ENCODE data around the gene WDR3. TPM values are rescaled to one million over a fixed set of nuclear protein-coding genes. Genes with fewer than 3 reads are reported as not detected.

Gene WDR3
- polyA plus RNA-seq, 3 donors: 4.3 to 13.0 (median 8.0) TPM

DNA sequence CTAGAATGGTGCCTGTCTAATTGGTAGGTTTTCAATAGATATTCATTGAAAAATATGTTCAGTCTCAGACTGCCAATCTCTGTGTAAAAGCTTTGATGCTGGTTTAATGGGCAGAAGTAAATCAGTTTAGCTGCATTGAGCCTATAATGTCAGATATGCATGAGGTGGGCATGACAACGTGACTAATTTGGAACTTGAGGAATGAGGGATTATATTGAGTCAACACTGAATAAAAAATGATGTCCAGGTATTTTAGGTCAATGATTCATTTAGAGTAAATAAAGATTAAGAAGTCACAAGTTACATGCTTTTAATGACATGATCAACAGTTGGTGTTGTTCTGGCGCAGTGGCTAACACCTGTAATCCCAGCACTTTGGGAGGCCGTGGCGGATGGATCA lies 3.0 kb downstream of the WDR3 start:
- no peaks in the 10 kb centered on the region for H3K9me3 ChIP-seq (replicated peaks in 1 of 2; ENCODE audit: control insufficient read depth in 1 of 2, insufficient read depth in 1 of 2, low read length in 2 of 2)
- no peak for DNase-seq
- H3K27ac ChIP-seq (ENCODE audit: low read depth in 1 of 2, low read length in 2 of 2): no peak overlapping the region
- TF ChIP-seq, protein P1, sequence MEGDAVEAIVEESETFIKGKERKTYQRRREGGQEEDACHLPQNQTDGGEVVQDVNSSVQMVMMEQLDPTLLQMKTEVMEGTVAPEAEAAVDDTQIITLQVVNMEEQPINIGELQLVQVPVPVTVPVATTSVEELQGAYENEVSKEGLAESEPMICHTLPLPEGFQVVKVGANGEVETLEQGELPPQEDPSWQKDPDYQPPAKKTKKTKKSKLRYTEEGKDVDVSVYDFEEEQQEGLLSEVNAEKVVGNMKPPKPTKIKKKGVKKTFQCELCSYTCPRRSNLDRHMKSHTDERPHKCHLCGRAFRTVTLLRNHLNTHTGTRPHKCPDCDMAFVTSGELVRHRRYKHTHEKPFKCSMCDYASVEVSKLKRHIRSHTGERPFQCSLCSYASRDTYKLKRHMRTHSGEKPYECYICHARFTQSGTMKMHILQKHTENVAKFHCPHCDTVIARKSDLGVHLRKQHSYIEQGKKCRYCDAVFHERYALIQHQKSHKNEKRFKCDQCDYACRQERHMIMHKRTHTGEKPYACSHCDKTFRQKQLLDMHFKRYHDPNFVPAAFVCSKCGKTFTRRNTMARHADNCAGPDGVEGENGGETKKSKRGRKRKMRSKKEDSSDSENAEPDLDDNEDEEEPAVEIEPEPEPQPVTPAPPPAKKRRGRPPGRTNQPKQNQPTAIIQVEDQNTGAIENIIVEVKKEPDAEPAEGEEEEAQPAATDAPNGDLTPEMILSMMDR (IDR thresholded peaks at IDR 0.05): no peak
- Mint-ChIP-seq H3K27ac (no peak overlapping the region), H3K4me1 (peaks cover 30% of the 10 kb centered on the region), H3K9me3 (peaks cover 0 to 2% (median 0%) of the 10 kb centered on the region in 7 donors), H3K36me3 (peaks cover 21 to 23% of the 10 kb centered on the region in 2 donors), H3K27me3 (ENCODE audit: low read depth in 3 of 3) (no peaks in the 10 kb centered on the region), H3K4me3 (no peak overlapping the region)
- H3K4me1 ChIP-seq (ENCODE audit: control insufficient read depth in 1 of 2, insufficient read depth in 2 of 2, low read length in 2 of 2): peaks cover 21 to 34% of the 10 kb centered on the region in 2 donors
- H3K9ac ChIP-seq (ENCODE audit: insufficient read depth, low read length, poor library complexity, severe bottlenecking): no peak overlapping the region
- H3K4me2 ChIP-seq (replicated peaks; ENCODE audit: extremely low read depth, low read length, poor library complexity, severe bottlenecking): no peak overlapping the region
- no peak overlapping the region for H2AFZ ChIP-seq (ENCODE audit: insufficient read depth, low read depth, low read length, poor library complexity, severe bottlenecking)
- intact Hi-C loops (cut with micrococcal nuclease): no loop called here
- peaks cover 52% of the 10 kb centered on the region for H3K79me2 ChIP-seq (ENCODE audit: insufficient read depth, low read length)
- H4K20me1 ChIP-seq (ENCODE audit: insufficient read depth, low read length): peaks cover 23% of the 10 kb centered on the region
- peaks cover 34 to 40% of the 10 kb centered on the region in 2 donors for H3K36me3 ChIP-seq (replicated peaks in 1 of 2; ENCODE audit: control insufficient read depth in 1 of 2, insufficient read depth in 2 of 2, low read length in 2 of 2)
- no peak overlapping the region for H3K4me3 ChIP-seq (replicated peaks in 1 of 3; ENCODE audit: low read depth in 2 of 3, low read length in 3 of 3)
- H3K27me3 ChIP-seq (ENCODE audit: control insufficient read depth in 2 of 2, insufficient read depth in 2 of 2, low read length in 2 of 2): no peaks in the 10 kb centered on the region
- WGBS (ENCODE audit: insufficient coverage): 100% methylated on average over 1 of the region's 4 CpGs

DNA sequence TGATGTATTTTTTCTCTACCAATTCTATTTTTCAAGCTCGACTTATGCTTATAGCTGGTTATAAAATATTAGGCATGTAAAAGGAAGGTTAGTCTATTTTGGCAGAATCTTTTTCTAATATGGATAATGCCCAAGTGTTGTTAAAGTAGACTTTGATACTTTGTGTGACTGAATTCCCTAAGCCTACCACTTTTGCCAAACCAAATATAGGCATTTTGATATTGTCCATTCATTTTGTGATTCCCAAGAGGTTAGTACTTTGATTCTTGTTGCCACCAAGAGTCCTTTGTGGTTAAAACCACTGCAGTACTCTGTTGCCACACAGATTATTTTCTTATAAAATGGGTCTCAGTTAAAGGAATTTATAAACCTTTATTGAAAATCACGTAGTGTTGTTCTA lies 4.2 kb downstream of the WDR3 start:
- H3K36me3 Mint-ChIP-seq: peaks cover 33 to 35% of the 10 kb centered on the region in 2 donors
- WGBS (ENCODE audit: insufficient coverage): no CpG with 5 or more reads among the region's 2 CpGs
- intact Hi-C loops (cut with micrococcal nuclease): no loop called here
- no peak overlapping the region for H3K4me3 Mint-ChIP-seq
- H3K27me3 Mint-ChIP-seq (ENCODE audit: low read depth in 3 of 3): no peaks in the 10 kb centered on the region
- H4K20me1 ChIP-seq (ENCODE audit: insufficient read depth, low read length): peaks cover 11% of the 10 kb centered on the region
- H3K9ac ChIP-seq (ENCODE audit: insufficient read depth, low read length, poor library complexity, severe bottlenecking): no peak overlapping the region
- peaks cover 13 to 22% of the 10 kb centered on the region in 2 donors for H3K4me1 ChIP-seq (ENCODE audit: control insufficient read depth in 1 of 2, insufficient read depth in 2 of 2, low read length in 2 of 2)
- DNase-seq: no peak
- H3K4me3 ChIP-seq (replicated peaks in 1 of 3; ENCODE audit: low read depth in 2 of 3, low read length in 3 of 3): no peak overlapping the region
- H3K79me2 ChIP-seq (ENCODE audit: insufficient read depth, low read length): peaks cover 40% of the 10 kb centered on the region
- H3K9me3 ChIP-seq (replicated peaks in 1 of 2; ENCODE audit: control insufficient read depth in 1 of 2, insufficient read depth in 1 of 2, low read length in 2 of 2): no peaks in the 10 kb centered on the region
- H3K4me1 Mint-ChIP-seq: peaks cover 21% of the 10 kb centered on the region
- TF ChIP-seq, protein P1 (IDR thresholded peaks at IDR 0.05): no peak
- no peak overlapping the region for H3K4me2 ChIP-seq (replicated peaks; ENCODE audit: extremely low read depth, low read length, poor library complexity, severe bottlenecking)
- no peak overlapping the region for H2AFZ ChIP-seq (ENCODE audit: insufficient read depth, low read depth, low read length, poor library complexity, severe bottlenecking)
- H3K36me3 ChIP-seq (replicated peaks in 1 of 2; ENCODE audit: control insufficient read depth in 1 of 2, insufficient read depth in 2 of 2, low read length in 2 of 2): peaks cover 46 to 52% of the 10 kb centered on the region in 2 donors
- no peak overlapping the region for H3K27ac ChIP-seq (ENCODE audit: low read depth in 1 of 2, low read length in 2 of 2)
- H3K27me3 ChIP-seq (ENCODE audit: control insufficient read depth in 2 of 2, insufficient read depth in 2 of 2, low read length in 2 of 2): no peaks in the 10 kb centered on the region
- peaks cover 0 to 2% (median 0%) of the 10 kb centered on the region in 7 donors for H3K9me3 Mint-ChIP-seq
- no peak overlapping the region for H3K27ac Mint-ChIP-seq
